H9 (cell line): ENCODE data around the gene MICU1. TPM values are rescaled to one million over a fixed set of nuclear protein-coding genes. Genes with fewer than 3 reads are reported as not detected.

Source experiments
- DNase-seq: peaks from one replicate; pipeline ENCODE4 v3.0.0-alpha.2; 2017
- H2AFZ ChIP-seq: one replicate; pipeline ENCODE4 v1.6.1; 2013; ENCODE audit warnings: mild to moderate bottlenecking, low read length, control low read depth, moderate library complexity
- H2AK5ac ChIP-seq: 2 replicates; pipeline ENCODE4 v1.6.1; 2013; ENCODE audit warnings: low read length, control low read depth, mixed read lengths; ENCODE audit not compliant: insufficient read length
- H2BK120ac ChIP-seq: one replicate; pipeline ENCODE4 v1.6.1; 2013; ENCODE audit warnings: low read depth, mild to moderate bottlenecking, low read length, control low read depth, inconsistent platforms; ENCODE audit not compliant: poor library complexity, severe bottlenecking
- H2BK12ac ChIP-seq: 2 replicates; pipeline ENCODE4 v1.6.1; 2013; ENCODE audit warnings: low read length, control low read depth, mixed read lengths, low read depth; ENCODE audit not compliant: insufficient read length
- H2BK15ac ChIP-seq: 2 replicates; pipeline ENCODE4 v1.6.1; 2013; ENCODE audit warnings: low read depth, low read length, control low read depth
- H2BK20ac ChIP-seq: one replicate; pipeline ENCODE4 v1.6.1; 2013; ENCODE audit warnings: low read depth, mild to moderate bottlenecking, low read length, control low read depth, inconsistent platforms; ENCODE audit not compliant: poor library complexity, severe bottlenecking
- H2BK5ac ChIP-seq: 2 replicates; pipeline ENCODE4 v1.6.1; 2013; ENCODE audit warnings: low read length, control low read depth, mixed read lengths; ENCODE audit not compliant: insufficient read length
- H3K14ac ChIP-seq: 2 replicates; pipeline ENCODE4 v1.6.1; 2013; ENCODE audit warnings: low read length, control low read depth; ENCODE audit not compliant: insufficient read depth
- H3K18ac ChIP-seq: 2 replicates; pipeline ENCODE4 v1.6.1; 2013; ENCODE audit warnings: low read depth, mild to moderate bottlenecking, mixed read lengths, low read length, control low read depth; ENCODE audit not compliant: insufficient read length
- H3K23ac ChIP-seq: 2 replicates; pipeline ENCODE4 v1.6.1; 2013; ENCODE audit warnings: low read length, control low read depth, mixed read lengths, low read depth; ENCODE audit not compliant: insufficient read length
- H3K23me2 ChIP-seq: 2 replicates; pipeline ENCODE4 v1.6.1; 2013; ENCODE audit warnings: low read depth, mild to moderate bottlenecking, mixed read lengths, low read length, control low read depth; ENCODE audit not compliant: insufficient read length, poor library complexity, severe bottlenecking
- H3K27ac ChIP-seq: 2 replicates; pipeline ENCODE4 v1.5.1; 2013; ENCODE audit warnings: low read length, control low read depth, mixed read lengths, low read depth; ENCODE audit not compliant: insufficient read length
- H3K27me3 ChIP-seq: 2 replicates; pipeline ENCODE4 v1.6.1; 2013; ENCODE audit warnings: low read length, control low read depth, inconsistent platforms; ENCODE audit not compliant: insufficient read depth
- H3K4ac ChIP-seq: 2 replicates; pipeline ENCODE4 v1.6.1; 2013; ENCODE audit warnings: low read depth, mild to moderate bottlenecking, control low read depth, inconsistent platforms, low read length, moderate library complexity
- H3K4me1 ChIP-seq: 2 replicates; pipeline ENCODE4 v1.6.1; 2013; ENCODE audit warnings: low read length, control low read depth, inconsistent platforms; ENCODE audit not compliant: insufficient read depth
- H3K4me2 ChIP-seq: 2 replicates; pipeline ENCODE4 v1.6.1; 2013; ENCODE audit warnings: low read length, control low read depth, mixed read lengths; ENCODE audit not compliant: insufficient read length, insufficient read depth
- H3K56ac ChIP-seq: 2 replicates; pipeline ENCODE4 v1.6.1; 2013; ENCODE audit warnings: low read depth, mild to moderate bottlenecking, mixed read lengths, low read length, control low read depth; ENCODE audit not compliant: insufficient read length
- H3K79me1 ChIP-seq: 2 replicates; pipeline ENCODE4 v1.6.1; 2013; ENCODE audit warnings: low read depth, mild to moderate bottlenecking, moderate library complexity, low read length, control low read depth, inconsistent platforms; ENCODE audit not compliant: insufficient read depth, poor library complexity, severe bottlenecking
- H3K79me2 ChIP-seq: 2 replicates; pipeline ENCODE4 v1.6.1; 2013; ENCODE audit warnings: low read length, control low read depth, inconsistent platforms; ENCODE audit not compliant: insufficient read depth
- H3K9ac ChIP-seq: 2 replicates; pipeline ENCODE4 v1.6.1; 2013; ENCODE audit warnings: low read length, control low read depth, mixed read lengths; ENCODE audit not compliant: insufficient read length; ENCODE audit errors: extremely low read depth
- H3K9me3 ChIP-seq: one replicate; pipeline ENCODE4 v1.6.1; 2013; ENCODE audit warnings: low read depth, low read length, inconsistent platforms; ENCODE audit not compliant: control insufficient read depth
- H3T11ph ChIP-seq: one replicate; pipeline ENCODE4 v1.6.1; 2013; ENCODE audit warnings: mild to moderate bottlenecking, low read length, control low read depth, inconsistent platforms
- H4K20me1 ChIP-seq: one replicate; pipeline ENCODE4 v1.6.1; 2013; ENCODE audit not compliant: control insufficient read depth, insufficient read length, insufficient read depth
- H4K5ac ChIP-seq: 2 replicates; pipeline ENCODE4 v1.6.1; 2013; ENCODE audit warnings: low read depth, mild to moderate bottlenecking, mixed read lengths, low read length, control low read depth; ENCODE audit not compliant: insufficient read length
- H4K8ac ChIP-seq: replicated peaks from 2 replicates; pipeline ENCODE4 v1.6.1; 2013; ENCODE audit warnings: low read length, control low read depth, mixed read lengths, low read depth; ENCODE audit not compliant: insufficient read length
- H4K91ac ChIP-seq: 2 replicates; pipeline ENCODE4 v1.6.1; 2013; ENCODE audit warnings: low read depth, mild to moderate bottlenecking, moderate library complexity, mixed read lengths, low read length, control low read depth; ENCODE audit not compliant: insufficient read length
- H3K27ac Mint-ChIP-seq, 3 experiments: 2 replicates in 2 of 3; 3 replicates in 1 of 3; pipeline ENCODE4 v1.8.0; 2020 to 2021; ENCODE audit warnings: mixed read lengths in 3 of 3, mild to moderate bottlenecking in 1 of 3, moderate library complexity in 1 of 3
- H3K27me3 Mint-ChIP-seq: 2 replicates; pipeline ENCODE4 v1.8.0; 2021; ENCODE audit warnings: low read depth, mild to moderate bottlenecking, moderate library complexity, mixed read lengths
- H3K36me3 Mint-ChIP-seq, 3 experiments: 2 replicates in 2 of 3; 3 replicates in 1 of 3; pipeline ENCODE4 v1.8.0; 2020 to 2021; ENCODE audit warnings: low read depth in 3 of 3, mixed read lengths in 3 of 3; ENCODE audit not compliant: insufficient read depth in 1 of 3
- H3K4me1 Mint-ChIP-seq, 2 experiments: 2 replicates each; pipeline ENCODE4 v1.8.0; 2020; ENCODE audit warnings: mixed read lengths in 2 of 2
- H3K4me3 Mint-ChIP-seq, 2 experiments: 2 replicates in 1 of 2; 3 replicates in 1 of 2; pipeline ENCODE4 v1.8.0; 2020 to 2021; ENCODE audit warnings: mild to moderate bottlenecking in 2 of 2, mixed read lengths in 2 of 2, moderate library complexity in 1 of 2
- H3K9me3 Mint-ChIP-seq, 2 experiments: 2 replicates in 1 of 2; 3 replicates in 1 of 2; pipeline ENCODE4 v1.8.0; 2020; ENCODE audit warnings: mild to moderate bottlenecking in 2 of 2, mixed read lengths in 2 of 2, moderate library complexity in 1 of 2
- CTCF ChIP-seq: fragments of 200-600 bp; sonication (generic); conservative IDR thresholded peaks from 3 replicates; pipeline ENCODE4 v1.8.0; 2021; ENCODE audit warnings: antibody characterized with exemption, mild to moderate bottlenecking
- WGBS: extraction: QIAGEN DNeasy Blood & Tissue Kit; methylation state at CpG from one replicate; pipeline ENCODE4 v1.1.7; 2013; ENCODE audit warnings: missing lambda C conversion rate, low lambda C conversion rate, mixed read lengths; ENCODE audit not compliant: insufficient read length; ENCODE audit errors: extremely low coverage; 5-methylcytosine and 5-hydroxymethylcytosine counted together
- total RNA-seq: library from RNA; stranded (reverse); gene quantifications from 2 replicates; pipeline ENCODE4 v1.2.1, GENCODE V29; 2021

MICU1 gene
- total RNA-seq, 1 experiment from 2014 or later, result 33.2 TPM

GRCh38 chr10:72349438-72349837 lies 276.4 kb downstream of the MICU1 start:
- H3K4me1 Mint-ChIP-seq, result peaks cover 19 to 23% of the 10 kb centered on the region in 2 experiments
- WGBS, result no CpG with 5 or more reads among the region's 2 CpGs

More at GRCh38 chr10:72349438-72349837, 276.4 kb downstream of the MICU1 start:
- H4K20me1 ChIP-seq, result no peaks in the 10 kb centered on the region
- H3K27ac ChIP-seq, result no peak overlapping the region
- peaks cover 4% of the 10 kb centered on the region; the same call in 1 of the 2 replicates for H3K79me2 ChIP-seq
- H3K18ac ChIP-seq, result no peak overlapping the region
- no peak overlapping the region for H2BK20ac ChIP-seq
- H3K23me2 ChIP-seq, result peaks cover 5% of the 10 kb centered on the region
- H2BK120ac ChIP-seq, result no peak overlapping the region
- Mint-ChIP-seq H3K36me3 (peaks cover 5 to 22% (median 7%) of the 10 kb centered on the region in 3 experiments; a peak in 4 of 7 replicates), H3K9me3 (no peaks in the 10 kb centered on the region), H3K27me3 (no peaks in the 10 kb centered on the region), H3K4me3 (no peak overlapping the region), H3K27ac (no peak overlapping the region)
- no peak overlapping the region for H3K14ac ChIP-seq
- no peak overlapping the region for H3K4me2 ChIP-seq
- no peak overlapping the region for H4K91ac ChIP-seq
- no peak overlapping the region for H2BK5ac ChIP-seq
- H3K4me1 ChIP-seq, result no peaks in the 10 kb centered on the region
- no peak overlapping the region for H3K4ac ChIP-seq
- H3K79me1 ChIP-seq, result no peaks in the 10 kb centered on the region
- no peak overlapping the region for H3T11ph ChIP-seq
- TF ChIP-seq CTCF, result no peak
- H3K9me3 ChIP-seq, result no peaks in the 10 kb centered on the region
- H2BK12ac ChIP-seq, result no peak overlapping the region
- H3K56ac ChIP-seq, result no peak overlapping the region
- H3K23ac ChIP-seq, result no peak overlapping the region
- H2AFZ ChIP-seq, result no peak overlapping the region
- no peak overlapping the region for H2AK5ac ChIP-seq
- H2BK15ac ChIP-seq, result no peak overlapping the region
- no peaks in the 10 kb centered on the region for H3K27me3 ChIP-seq
- H3K9ac ChIP-seq, result no peak overlapping the region
- no peak overlapping the region for H4K8ac ChIP-seq
- no peak overlapping the region for H4K5ac ChIP-seq
- no peak for DNase-seq
